Fibroblast of pulmonary artery (primary cell): Measurements from ENCODE around the gene PLXDC2.

Source experiments
- DNase-seq: peaks from one replicate; pipeline ENCODE4 v3.0.0-alpha.2; 2010; ENCODE audit warnings: low read depth
- H3K4me3 ChIP-seq: replicated peaks from 2 replicates; pipeline ENCODE4 v1.5.1; 2011; ENCODE audit warnings: low read depth, mild to moderate bottlenecking, control low read depth, low read length, moderate library complexity
- TF ChIP-seq, protein P1 (sequence below): IDR thresholded peaks from 2 replicates; pipeline ENCODE4 v1.5.1; 2011; ENCODE audit warnings: mild to moderate bottlenecking, control low read depth, low read length, inconsistent platforms; ENCODE audit errors: missing control alignments

Gene PLXDC2

DNA sequence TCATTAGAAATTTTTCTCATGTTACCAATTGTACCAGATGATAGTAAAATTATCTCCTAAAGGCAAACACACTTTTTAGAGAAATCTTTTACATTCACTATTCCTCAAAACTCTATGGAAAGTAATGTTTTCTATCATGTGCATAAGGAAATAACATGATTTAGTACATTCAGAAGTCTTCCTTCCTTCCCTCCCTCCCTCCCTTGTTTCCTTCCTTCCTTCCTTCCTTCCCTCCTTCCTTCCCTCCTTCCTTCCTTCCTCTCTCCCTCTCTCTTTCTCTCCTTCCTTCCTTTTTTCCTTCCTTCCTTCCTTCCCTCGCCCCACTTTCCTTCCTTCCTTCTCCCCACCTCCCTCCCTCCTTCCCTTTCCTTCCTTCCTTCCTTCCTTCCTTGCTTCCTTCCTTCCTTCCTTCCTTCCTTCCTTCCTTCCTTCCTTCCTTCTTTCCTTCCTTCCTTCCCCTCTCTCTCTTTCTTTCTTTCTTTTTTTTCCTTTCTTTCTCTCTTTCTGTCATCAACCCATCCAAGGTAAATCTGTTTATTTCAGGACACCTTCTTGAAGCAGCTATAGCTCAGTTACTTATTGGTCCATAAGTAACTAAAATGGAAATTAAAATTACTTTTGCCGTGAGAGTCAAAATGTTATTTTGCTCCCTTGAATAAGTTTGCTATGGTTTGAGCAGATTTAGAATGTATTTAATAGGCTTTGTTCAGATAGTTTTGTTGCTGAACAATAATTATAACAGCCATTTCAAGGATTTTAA, 197.9 kb downstream of the PLXDC2 start:
- TF ChIP-seq, protein P1, sequence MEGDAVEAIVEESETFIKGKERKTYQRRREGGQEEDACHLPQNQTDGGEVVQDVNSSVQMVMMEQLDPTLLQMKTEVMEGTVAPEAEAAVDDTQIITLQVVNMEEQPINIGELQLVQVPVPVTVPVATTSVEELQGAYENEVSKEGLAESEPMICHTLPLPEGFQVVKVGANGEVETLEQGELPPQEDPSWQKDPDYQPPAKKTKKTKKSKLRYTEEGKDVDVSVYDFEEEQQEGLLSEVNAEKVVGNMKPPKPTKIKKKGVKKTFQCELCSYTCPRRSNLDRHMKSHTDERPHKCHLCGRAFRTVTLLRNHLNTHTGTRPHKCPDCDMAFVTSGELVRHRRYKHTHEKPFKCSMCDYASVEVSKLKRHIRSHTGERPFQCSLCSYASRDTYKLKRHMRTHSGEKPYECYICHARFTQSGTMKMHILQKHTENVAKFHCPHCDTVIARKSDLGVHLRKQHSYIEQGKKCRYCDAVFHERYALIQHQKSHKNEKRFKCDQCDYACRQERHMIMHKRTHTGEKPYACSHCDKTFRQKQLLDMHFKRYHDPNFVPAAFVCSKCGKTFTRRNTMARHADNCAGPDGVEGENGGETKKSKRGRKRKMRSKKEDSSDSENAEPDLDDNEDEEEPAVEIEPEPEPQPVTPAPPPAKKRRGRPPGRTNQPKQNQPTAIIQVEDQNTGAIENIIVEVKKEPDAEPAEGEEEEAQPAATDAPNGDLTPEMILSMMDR = no peak
- H3K4me3 ChIP-seq = no peak overlapping the region
- DNase-seq = no peak

GRCh38 chr10:20017961-20018360, 201.7 kb downstream of the PLXDC2 start:
- TF ChIP-seq, protein P1 = no peak
- DNase-seq = peak; percentile 34
- no peak overlapping the region for H3K4me3 ChIP-seq

GRCh38 chr10:20020677-20021076, 204.4 kb downstream of the PLXDC2 start:
- no peak overlapping the region for H3K4me3 ChIP-seq
- TF ChIP-seq, protein P1 = no peak
- no peak for DNase-seq

GRCh38 chr10:20029523-20029922, 213.3 kb downstream of the PLXDC2 start:
- H3K4me3 ChIP-seq = no peak overlapping the region
- DNase-seq = no peak
- TF ChIP-seq, protein P1 = no peak

- TF ChIP-seq, protein P1 = no peak
- no peak overlapping the region for H3K4me3 ChIP-seq
- no peak for DNase-seq
Measured at GRCh38 chr10:20033476-20033875, 217.2 kb downstream of the PLXDC2 start.

DNA sequence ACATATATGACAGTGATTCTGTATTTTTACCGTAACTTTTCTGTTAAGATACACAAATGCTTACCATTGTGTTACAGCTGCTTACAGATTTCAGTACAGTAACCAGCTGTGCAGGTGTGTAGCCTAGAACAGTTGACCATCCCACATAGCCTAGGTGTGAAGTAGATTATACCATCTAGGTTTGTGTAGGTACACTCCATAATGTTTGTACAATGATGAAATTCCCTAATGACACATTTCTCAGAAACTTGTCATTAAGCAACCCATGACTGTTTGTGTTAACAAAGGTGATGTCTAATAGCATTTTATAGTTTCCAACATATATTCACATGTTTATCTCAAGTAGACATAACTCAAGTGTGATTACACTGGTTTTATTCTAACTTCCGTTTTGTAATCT, 218.5 kb downstream of the PLXDC2 start:
- TF ChIP-seq, protein P1 = no peak
- no peak for DNase-seq
- no peak overlapping the region for H3K4me3 ChIP-seq

- TF ChIP-seq, protein P1 = no peak
- peak; percentile 43 for DNase-seq
- H3K4me3 ChIP-seq = no peak overlapping the region
Measured at GRCh38 chr10:20040012-20040411, 223.8 kb downstream of the PLXDC2 start.
